ENCODE measurements around the gene EZH2. TPM values are rescaled to one million over a fixed set of nuclear protein-coding genes. Genes with fewer than 3 reads are reported as not detected.

EZH2 gene
- total and polyA plus RNA-seq, 4 donors: 3.6 to 14.8 (median 4.4) TPM

DNA sequence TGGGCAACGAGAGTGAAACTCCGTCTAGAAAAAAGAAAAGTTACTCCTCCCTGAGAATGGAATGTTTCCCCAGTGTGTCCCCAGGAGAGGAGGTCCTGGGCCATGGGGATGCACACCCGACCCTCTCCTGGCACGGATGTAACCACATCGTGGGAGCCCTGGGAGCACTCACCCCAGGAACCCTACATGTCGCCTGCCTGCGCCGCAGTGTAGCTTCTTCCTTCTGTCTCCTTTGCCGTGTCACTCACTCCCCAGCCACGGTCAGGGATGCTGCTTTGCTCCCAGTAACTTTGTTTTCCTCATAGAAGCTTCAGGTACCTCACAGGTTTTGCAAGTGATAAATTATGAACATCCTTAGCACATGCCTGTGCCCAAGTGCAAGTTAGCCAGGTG lies 82.0 kb downstream of the EZH2 start:
- no peak for DNase-seq
- Histone ChIP-seq H3K27me3 (ENCODE audit: control insufficient read depth in 3 of 3, insufficient read depth in 3 of 3, low read length in 2 of 3) (no peaks in the 10 kb centered on the region), H3K4me3 (no peak overlapping the region), H3K9me3 (ENCODE audit: control insufficient read depth in 4 of 4, insufficient read depth in 3 of 4, low read length in 3 of 4) (peaks cover 0 to 5% (median 0%) of the 10 kb centered on the region in 4 donors), H3K27ac (ENCODE audit: low read depth in 1 of 2, low read length in 1 of 2) (no peak overlapping the region), H3K4me1 (ENCODE audit: control insufficient read depth in 5 of 5, insufficient read depth in 5 of 5, low read length in 5 of 5) (no peaks in the 10 kb centered on the region), H3K36me3 (ENCODE audit: control insufficient read depth in 4 of 4, insufficient read depth in 4 of 4, low read length in 4 of 4) (peaks cover 32 to 47% (median 35%) of the 10 kb centered on the region in 4 donors), H3K9ac (ENCODE audit: insufficient read depth in 1 of 2, low read length in 2 of 2) (no peak overlapping the region)
- 94 to 95% methylated on average over 10 of the region's 10 CpGs for WGBS, 2 donors
- no peak for ATAC-seq (ENCODE audit: insufficient read depth, low FRiP score)
- TF ChIP-seq, protein P1, sequence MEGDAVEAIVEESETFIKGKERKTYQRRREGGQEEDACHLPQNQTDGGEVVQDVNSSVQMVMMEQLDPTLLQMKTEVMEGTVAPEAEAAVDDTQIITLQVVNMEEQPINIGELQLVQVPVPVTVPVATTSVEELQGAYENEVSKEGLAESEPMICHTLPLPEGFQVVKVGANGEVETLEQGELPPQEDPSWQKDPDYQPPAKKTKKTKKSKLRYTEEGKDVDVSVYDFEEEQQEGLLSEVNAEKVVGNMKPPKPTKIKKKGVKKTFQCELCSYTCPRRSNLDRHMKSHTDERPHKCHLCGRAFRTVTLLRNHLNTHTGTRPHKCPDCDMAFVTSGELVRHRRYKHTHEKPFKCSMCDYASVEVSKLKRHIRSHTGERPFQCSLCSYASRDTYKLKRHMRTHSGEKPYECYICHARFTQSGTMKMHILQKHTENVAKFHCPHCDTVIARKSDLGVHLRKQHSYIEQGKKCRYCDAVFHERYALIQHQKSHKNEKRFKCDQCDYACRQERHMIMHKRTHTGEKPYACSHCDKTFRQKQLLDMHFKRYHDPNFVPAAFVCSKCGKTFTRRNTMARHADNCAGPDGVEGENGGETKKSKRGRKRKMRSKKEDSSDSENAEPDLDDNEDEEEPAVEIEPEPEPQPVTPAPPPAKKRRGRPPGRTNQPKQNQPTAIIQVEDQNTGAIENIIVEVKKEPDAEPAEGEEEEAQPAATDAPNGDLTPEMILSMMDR (IDR thresholded peaks at IDR 0.05; ENCODE audit: control extremely low read depth, extremely low read depth): no peak

- TF ChIP-seq, protein P1 (IDR thresholded peaks at IDR 0.05; ENCODE audit: control extremely low read depth, extremely low read depth): no peak
- ATAC-seq (ENCODE audit: insufficient read depth, low FRiP score): no peak
- Histone ChIP-seq H3K27ac (ENCODE audit: low read depth in 1 of 2, low read length in 1 of 2) (no peak overlapping the region), H3K36me3 (ENCODE audit: control insufficient read depth in 4 of 4, insufficient read depth in 4 of 4, low read length in 4 of 4) (peaks cover 24 to 46% (median 37%) of the 10 kb centered on the region in 4 donors), H3K4me3 (no peak overlapping the region), H3K4me1 (ENCODE audit: control insufficient read depth in 5 of 5, insufficient read depth in 5 of 5, low read length in 5 of 5) (peaks cover 0 to 2% (median 0%) of the 10 kb centered on the region in 5 donors), H3K27me3 (ENCODE audit: control insufficient read depth in 3 of 3, insufficient read depth in 3 of 3, low read length in 2 of 3) (no peaks in the 10 kb centered on the region), H3K9ac (ENCODE audit: insufficient read depth in 1 of 2, low read length in 2 of 2) (no peak overlapping the region), H3K9me3 (ENCODE audit: control insufficient read depth in 4 of 4, insufficient read depth in 3 of 4, low read length in 3 of 4) (peaks cover 0 to 5% (median 0%) of the 10 kb centered on the region in 4 donors)
- 91 to 94% methylated on average over 13 of the region's 13 CpGs for WGBS, 2 donors
- DNase-seq: no peak
Observed at GRCh38 chr7:148800677-148801076, 83.4 kb downstream of the EZH2 start.

GRCh38 chr7:148799893-148800555 lies 84.1 kb downstream of the EZH2 start:
- TF ChIP-seq, protein P1 (IDR thresholded peaks at IDR 0.05; ENCODE audit: control extremely low read depth, extremely low read depth): no peak
- H3K27me3 ChIP-seq (ENCODE audit: control insufficient read depth in 3 of 3, insufficient read depth in 3 of 3, low read length in 2 of 3): no peaks in the 10 kb centered on the region
- H3K36me3 ChIP-seq (ENCODE audit: control insufficient read depth in 4 of 4, insufficient read depth in 4 of 4, low read length in 4 of 4): peaks cover 24 to 44% (median 38%) of the 10 kb centered on the region in 4 donors
- H3K9ac ChIP-seq (ENCODE audit: insufficient read depth in 1 of 2, low read length in 2 of 2): no peak overlapping the region
- peaks cover 0 to 5% (median 0%) of the 10 kb centered on the region in 4 donors for H3K9me3 ChIP-seq (ENCODE audit: control insufficient read depth in 4 of 4, insufficient read depth in 3 of 4, low read length in 3 of 4)
- H3K27ac ChIP-seq (ENCODE audit: low read depth in 1 of 2, low read length in 1 of 2): no peak overlapping the region
- no peak overlapping the region for H3K4me3 ChIP-seq
- H3K4me1 ChIP-seq (ENCODE audit: control insufficient read depth in 5 of 5, insufficient read depth in 5 of 5, low read length in 5 of 5): peaks cover 0 to 2% (median 0%) of the 10 kb centered on the region in 5 donors
- ATAC-seq (ENCODE audit: insufficient read depth, low FRiP score) (no peak), DNase-seq (no peak)
- 87 to 91% methylated on average over 10 of the region's 10 CpGs for WGBS, 2 donors

Data from lung (tissue), 12 donors.